NCI-H748 (cell line): ENCODE results near the gene PCCA.
A peak's percentile ranks its signal among the peaks of the same experiment; 100 is the strongest.
"Not testable (repeated sequence)": the region's sequence is repeated elsewhere in the genome, so short reads cannot be mapped to it uniquely, and the experiment has no call there.

Experiments
- DNase-seq: peaks from one replicate; lab custom pipeline; 2025; ENCODE audit not compliant: unreplicated experiment; lab: John Stamatoyannopoulos, UW

Gene PCCA

DNA sequence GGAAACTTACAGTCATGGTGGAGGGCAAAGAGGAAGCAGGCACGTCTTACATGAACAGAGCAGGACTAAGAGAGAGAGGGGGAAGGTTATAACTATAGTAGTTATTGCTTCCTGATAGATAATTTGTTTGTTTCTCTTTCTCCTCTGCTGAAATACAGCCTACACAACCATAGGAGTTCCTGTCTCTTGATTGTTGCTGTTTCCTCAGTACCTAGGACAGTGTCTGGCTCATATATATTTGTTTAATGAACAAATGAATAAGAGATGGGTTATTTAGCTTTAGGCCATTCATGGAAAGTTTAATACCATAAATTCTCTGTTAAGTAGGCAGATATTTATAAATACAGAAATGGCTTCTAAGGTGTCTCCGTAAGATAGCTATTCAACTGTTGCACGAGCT lies 95.2 kb downstream of the PCCA start:
- DNase-seq, result no peak

DNA sequence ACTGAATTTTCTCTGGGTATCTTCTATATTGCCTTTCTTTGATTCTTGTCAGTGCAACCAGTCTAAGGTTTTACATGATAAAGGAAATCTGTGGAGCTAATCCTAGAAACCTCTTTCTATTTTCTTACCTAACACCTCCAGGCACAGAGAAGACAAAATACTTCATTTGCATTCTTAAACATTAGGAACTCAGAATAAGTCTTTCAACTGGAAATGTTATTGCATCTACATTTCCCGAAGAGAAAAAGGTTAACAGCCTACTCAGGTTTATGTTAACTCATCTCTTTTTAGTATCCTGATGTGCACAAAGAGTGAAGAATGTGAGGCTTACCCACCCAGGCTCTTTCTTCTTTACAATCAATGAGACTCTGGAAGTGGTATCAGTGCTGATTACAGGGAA lies 106.7 kb downstream of the PCCA start:
- DNase-seq, result no peak

DNA sequence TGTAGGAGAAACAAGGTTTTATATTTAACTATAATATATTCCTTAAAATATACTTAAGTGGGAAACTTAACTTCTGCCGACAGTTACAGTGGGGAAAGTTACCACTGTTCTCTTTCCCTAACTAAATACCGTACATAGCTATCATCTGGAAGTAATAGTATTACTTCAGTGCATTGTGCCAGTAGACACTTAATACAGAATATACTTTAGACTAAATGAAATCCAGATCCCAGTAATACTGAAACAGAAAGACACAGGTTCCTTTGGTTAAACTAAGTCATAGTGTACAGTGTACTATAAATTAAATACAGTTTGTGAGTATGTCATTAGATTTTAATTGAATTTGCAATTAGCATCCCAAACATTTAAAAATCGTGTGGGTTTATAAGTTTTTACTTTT lies 107.5 kb downstream of the PCCA start:
- no peak for DNase-seq

DNA sequence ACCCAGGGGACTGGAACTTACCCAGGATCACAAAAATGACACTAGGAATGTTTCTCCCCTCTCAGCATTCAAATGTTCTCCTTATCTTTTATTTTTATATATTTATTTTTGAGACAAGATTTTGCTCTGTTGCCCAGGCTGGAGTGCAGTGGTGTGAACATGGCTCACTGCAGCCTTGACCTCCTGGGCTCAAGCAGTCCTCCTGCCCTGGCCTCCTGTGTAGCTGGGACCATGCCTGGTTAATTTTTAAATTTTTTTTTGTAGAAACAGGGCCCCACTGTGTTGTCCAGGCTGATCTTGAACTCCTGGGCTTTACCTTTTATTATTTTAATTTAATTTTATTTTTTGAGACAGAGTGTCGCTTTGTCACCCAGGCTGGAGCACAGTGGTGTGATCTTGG lies 108.2 kb downstream of the PCCA start:
- no peak for DNase-seq

DNA sequence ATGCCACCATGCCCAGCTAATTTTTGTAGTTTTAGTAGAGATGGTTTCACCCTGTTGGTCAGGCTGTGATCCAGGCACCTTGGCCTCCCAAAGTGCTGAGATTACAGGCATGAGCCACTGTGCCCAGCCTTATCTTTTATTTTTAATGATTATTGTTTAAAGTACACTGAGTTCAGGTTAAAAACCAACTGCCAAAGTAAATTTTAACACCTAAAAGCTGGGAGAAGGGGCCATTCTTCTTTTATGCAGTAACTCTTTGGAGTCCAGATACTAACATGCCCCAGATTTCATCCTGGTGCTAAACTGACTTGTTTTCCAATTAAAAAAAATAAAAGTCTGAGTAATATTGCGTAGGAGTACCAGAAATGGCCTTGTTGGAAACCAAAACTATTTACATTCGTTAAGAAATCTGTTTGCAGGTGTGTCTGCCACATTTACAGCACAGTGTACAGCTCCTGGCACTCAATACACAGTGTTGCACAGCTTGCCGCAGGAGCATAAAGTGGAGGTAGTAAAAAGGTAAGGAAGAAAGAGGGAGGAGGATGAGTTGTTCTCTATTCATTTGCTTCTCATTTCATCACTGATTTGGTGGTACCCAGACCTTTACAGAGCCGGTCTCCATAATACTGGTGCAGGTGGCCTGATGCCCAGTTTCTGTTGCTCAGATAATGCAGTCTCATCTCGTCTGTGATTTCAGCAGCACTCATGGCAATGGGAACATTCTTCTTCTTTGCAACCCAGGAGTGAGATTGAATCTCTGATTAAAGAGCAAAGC lies 108.9 kb downstream of the PCCA start:
- no peak for DNase-seq

DNA sequence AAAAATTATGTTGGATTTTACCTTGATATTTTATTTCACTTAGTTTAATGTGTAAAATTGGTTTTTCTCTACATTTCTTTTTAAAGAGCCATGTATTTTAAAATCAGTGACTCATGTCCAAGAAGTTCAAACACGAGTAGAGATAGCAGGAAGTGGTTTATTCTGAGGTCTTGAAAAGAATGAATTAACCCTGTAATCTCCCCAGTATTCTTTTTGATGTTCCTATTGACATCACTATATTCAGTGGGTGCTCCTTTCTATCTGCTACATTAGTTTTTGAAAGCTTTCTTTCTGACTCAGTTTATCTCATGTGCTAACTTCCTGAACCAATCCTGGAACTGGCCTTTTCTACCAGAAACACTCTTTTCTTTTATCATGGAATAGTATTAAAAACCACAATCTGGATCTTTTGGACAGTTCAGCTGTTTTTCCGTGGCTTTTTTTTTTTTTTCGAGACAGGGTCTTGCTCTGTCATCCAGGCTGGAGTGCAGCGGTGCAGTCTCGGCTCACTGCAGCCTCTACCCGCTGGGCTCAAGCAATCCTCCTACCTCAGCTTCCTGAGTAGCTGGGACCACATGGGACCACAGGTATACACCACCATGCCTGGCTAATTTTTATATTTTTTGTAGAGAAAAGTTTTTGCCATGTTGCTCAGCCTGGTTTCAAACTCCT lies 114.9 kb downstream of the PCCA start:
- no peak for DNase-seq

DNA sequence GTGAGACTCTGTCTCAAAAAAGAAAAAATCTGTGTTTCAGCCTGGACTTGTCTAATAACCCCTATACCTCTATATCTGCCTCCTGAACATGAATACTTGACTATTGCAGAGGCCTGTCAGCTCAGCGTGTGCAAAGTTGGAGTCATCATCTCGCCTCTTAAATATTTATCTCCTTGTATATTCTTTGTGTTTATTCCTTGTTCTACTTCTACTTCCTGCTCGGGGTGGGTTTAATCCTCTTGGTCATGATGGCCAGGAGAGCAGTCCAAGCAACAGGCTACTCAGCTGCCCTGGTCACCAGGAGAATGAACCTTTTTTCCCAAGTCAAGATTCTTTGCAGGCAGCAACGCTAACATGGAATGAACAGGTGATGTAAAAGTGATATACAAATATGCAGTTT lies 119.1 kb downstream of the PCCA start:
- DNase-seq, result no peak

DNA sequence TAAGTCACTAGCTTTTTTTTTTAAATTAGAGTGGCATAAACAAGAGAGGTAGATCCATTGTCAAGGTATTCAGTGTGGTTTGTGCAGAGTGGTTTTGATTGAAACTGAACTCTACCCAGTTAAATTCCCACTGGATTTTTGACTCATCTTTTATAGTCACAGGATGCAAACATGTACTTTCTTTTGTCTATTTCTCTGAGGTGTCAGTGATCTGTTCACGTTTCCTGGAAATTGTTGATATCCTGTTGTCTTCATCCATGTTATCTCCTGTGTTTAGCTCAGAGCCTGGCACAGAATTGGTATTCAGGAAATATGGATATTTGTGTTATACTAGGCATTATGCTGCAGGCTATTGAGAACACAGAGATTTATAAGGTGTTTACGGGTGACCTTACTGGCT lies 119.7 kb downstream of the PCCA start:
- no peak for DNase-seq

DNA sequence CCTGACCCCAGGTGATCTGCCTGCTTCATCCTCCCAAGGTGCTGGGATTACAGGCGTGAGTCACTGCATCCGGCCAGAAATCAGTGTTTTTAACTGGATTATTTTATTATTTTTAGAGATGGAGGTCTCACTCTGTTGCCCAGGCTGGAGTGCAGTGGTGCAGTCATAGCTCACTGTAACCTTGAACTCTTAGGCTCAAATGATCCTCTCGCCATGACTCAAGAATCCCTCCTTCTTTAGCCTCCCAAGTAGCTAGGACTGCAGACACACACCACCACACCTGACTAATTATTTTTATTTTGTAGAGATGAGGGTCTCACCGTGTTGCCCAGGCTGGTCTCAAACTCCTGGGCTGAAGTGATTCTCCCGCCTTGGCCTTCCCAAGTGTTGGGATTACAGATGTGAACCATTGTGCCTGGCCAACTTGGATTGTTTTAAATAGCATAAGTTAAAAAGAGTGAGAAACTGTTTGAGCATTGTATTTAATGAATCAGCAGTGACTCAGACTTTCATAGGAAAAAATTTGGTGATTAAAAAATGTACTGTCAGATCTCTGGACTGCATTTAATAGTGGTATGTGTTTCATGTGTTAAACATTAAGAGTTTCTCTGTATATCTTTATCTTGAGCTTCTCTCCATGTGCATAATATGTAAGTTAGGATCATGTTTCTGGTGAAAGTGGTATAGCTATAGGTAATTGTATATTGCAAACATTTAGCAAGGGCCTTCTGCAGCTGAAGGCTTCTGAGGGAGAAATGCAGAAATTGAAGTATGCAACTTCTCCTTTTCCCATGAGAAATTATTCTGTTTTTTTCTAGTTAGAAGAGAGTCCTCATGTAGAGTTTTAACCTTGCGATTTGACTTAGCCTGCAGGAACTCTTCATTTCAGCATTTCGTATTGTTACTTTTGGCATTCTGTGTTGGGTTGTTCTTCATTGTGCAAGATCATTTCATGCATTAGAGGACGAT lies 121.2 kb downstream of the PCCA start:
- no peak for DNase-seq

DNA sequence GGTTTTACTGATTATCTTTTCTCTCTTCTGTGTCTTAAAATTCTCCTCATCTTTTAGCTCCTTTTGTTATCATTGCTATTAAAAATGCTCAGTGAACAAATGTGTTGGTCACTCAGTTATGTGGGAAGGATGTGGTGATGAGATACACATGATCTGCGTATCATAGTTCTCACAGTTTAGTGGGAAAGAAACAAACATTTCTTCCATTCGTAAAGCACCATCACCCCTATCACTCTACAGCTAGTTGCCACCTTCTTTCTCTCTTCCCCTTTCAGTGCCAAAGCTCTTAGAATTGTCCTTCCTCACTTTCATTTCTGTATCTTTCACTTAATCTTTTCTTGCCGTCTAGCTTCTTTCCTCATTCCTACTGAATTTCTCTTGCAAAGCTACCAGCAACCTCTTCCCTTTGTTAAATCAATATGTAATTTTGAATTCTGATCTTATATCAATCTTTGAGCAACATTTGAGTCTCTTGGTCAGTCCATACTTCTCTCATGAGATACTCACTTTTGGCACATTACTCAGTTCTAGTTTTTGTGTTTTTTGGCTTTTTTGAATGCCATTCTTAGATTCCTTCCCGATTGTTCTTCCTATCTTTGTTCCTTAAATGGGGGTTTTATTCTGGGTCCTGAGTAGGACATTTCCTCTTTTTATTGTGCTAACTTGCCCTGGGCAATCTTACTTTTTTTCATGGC lies 122.3 kb downstream of the PCCA start:
- DNase-seq, result no peak

DNA sequence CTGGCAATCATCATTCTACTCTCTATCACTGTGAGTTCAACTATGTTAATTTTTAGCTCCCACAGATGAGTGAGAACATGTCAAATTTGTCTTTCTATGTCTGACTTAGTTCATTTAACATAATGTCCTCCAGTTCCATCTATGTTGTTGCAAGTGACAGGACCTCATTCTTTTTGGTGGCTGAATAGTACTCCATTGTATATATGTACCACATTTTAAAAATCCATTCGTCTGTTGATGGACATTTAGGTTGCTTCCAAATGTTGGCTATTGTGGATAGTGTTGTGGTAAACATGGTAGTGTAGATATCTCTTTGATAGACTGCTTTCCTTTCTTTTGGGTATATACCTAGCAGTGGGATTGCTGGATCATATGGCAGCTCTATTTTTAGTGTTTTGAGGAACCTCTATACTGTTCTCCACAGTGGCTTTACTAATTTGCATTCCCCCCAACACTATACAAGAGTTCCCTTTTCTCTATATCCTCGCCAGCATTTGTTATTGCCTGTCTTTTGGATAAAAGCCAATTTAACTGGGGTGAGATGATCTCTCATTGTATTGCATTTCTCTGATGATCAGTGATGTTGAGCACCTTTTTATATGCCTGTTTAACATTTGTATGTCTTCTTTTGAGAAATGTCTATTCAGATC lies 124.1 kb downstream of the PCCA start:
- DNase-seq, result no peak

DNA sequence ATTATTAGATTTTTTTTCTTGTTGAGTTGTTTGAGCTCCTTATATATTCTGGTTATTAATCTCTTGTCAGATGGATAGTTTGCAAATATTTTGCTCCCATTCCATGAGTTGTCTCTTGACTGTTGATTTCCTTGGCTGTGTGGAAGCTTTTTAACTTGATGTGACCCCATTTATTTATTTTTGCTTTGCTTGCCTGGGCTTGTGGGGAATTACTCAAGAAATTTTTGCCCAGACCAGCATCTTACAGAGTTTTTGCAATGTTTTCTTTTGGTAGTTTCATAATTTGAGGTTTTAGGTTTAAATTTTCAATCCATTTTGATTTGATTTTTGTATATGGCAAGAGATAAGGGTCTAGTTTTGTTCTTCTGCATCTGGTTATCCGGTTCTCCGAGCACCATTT lies 124.7 kb downstream of the PCCA start:
- DNase-seq, result no peak

DNA sequence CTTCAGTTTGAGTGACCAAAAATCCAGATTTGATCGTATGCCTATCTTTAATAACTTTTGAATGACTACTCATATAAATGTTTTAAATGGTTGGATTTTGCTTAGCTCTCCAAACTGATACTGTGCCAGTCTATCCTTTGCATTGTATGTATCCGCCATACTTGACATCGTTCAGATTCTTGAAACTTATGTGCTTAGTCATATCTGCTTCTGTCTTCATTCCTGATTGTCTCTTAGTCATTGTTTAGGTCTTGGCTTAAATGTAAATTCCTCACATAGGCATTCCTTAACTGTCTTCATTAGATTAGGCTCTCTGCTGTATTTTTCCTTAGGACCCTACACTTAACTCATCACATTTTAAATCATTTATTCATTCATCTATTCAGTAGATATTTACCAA lies 126.0 kb downstream of the PCCA start:
- no peak for DNase-seq

DNA sequence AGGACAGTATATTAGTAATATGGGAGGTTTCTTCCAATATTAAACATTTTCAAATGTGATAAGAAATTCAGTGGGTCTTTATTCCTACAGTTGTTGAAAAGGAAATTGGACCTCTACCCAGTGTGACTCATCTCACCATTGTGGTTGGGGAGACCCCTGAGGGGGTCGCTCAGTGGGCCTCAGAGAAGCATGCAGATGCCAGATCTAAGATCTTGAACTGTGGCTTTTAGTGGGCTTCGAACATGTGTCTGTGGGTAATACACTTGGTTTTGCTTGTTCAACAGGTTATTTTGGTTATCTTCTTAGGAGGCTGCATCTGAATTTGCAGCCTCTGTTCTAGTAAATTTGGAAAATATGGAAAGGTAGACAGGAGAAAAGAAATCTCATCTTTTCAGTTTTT lies 132.3 kb downstream of the PCCA start:
- no peak for DNase-seq

DNA sequence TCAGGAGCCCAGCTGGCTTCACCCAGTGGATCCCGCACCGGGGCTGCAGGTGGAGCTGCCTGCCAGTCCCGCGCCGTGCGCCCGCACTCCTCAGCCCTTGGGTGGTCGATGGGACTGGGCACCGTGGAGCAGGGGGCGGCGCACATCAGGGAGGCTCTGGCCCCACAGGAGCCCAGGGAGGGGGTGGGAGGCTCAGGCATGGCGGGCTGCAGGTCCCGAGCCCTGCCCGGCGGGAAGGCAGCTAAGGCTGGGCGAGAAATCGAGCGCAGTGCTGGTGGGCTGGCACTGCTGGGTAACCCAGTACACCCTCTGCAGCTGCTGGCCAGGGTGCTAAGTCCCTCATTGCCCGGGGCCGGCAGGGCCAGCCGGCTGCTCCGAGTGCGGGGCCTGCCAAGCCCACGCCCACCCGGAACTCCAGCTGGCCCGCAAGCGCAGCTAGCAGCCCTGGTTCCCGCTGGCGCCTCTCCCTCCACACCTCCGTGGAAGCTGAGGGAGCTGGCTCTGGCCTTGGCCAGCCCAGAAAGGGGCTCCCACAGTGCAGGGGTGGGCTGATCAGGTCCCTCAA lies 135.2 kb downstream of the PCCA start:
- DNase-seq, result not testable (repeated sequence)

DNA sequence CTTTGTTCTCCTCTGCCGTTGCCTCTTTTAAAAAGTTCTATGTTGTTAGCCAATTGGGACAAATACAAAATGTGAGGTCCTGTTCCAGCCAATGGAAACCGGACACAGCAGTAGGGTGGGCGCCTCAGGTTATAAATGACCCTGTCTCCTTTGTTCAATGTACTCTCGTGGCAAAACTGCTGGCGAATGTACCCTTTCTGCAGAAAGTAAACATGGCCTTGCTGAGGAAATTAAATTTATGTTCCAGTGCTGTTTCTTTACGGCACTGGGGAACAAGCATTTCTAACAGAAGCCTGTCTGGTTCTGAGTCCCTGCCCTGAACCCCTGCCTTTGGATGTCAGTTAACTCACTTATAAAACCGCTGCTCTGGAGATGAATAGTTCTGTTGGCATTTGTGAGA lies 140.7 kb downstream of the PCCA start:
- peak; percentile 89 for DNase-seq

DNA sequence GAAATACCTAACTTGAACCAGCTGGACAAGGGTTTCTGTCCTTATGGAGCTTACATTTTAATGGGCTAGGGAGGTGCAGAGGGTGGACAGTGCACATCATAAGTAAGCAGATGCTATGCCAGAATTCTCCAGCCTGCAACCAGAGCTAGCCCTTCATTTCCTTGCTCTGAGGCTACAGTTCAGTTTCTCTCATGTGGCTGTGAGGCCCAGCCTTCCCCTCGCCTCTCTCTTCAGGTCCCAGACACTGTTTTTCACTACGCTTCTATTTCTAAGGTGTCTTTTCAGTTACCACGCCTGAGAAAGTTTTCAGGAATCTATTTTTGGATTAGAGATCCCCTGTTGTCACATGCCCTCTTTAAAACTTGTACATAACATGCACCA lies 141.9 kb downstream of the PCCA start:
- peak; percentile 75 for DNase-seq

DNA sequence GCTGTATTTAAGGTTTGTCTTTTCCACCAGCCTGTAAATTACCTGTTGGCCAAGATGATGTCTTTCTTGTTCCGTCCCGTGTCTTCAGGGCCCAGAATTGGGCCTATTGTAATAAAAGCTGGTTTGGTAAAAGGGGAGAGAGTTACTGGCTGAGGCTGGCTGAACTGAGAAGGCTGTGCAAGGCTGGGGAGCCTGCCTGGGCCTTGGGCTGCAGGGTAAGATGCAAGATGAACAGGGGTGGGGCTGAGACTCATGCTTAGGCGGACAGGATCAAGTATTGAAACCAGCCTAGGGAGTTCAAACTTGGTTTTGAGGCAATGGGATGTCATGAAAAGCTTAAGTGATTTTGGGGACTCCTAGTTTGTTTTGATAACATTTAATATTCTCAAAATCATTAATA lies 142.3 kb downstream of the PCCA start:
- no peak for DNase-seq

DNA sequence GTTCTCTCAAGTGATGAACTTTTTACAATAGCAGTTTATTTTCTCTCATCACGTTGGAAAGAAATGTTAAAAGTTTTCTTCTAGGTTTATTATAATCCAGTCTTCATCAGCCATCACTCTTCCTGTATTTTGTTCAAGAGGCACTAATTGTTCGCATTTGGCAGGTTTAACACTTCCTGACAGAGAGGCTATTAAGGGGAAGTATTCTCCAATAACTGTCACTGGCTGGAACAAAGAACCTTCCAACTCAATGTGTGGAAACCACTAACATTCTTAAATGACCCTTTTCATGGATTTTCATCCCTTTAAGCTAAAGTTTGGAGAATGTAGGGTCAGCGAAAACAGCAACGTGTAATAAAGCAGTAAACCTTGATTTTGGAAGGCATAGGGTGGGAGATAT lies 145.1 kb downstream of the PCCA start:
- DNase-seq, result peak; percentile 88

DNA sequence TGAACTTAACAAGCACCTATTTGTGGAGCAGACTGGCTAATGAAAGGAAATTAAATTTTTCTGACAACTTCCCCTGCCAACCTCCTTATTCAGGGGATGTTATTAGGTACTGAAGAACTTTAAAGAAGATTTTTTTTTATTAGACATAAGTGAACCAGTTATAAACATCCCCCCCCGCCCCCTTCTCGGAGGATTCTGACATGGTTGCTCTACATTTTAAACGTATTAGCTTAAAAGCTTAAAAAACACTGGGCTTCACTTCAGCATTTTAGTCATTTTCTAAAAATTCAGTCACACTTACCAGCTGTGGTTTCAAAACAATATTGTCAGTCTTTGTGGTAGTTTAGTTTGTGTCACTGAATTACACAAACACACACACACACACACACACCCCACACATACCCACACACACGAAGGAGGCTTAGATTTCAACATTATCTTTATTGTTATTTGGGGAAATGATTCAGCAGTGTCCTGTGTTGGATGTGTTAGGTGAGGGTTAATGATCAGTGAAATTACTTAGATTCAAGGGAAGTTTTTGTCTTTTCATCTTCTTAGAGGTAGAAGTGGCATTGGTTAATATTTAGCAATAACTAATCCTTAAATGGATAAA lies 145.7 kb downstream of the PCCA start:
- peak; percentile 17 for DNase-seq
